Aorta (tissue), 5 donors: ENCODE data around the gene ADAMTS17. TPM values are rescaled to one million over a fixed set of nuclear protein-coding genes. Genes with fewer than 3 reads are reported as not detected.
A peak's percentile ranks its signal among the peaks of the same experiment; 100 is the strongest.

Experiments used
- ATAC-seq: fragments of 200-7000 bp; cut with Tn5 transposase; one replicate; pipeline ENCODE4 v1.9.1; 2022; ENCODE audit warnings: moderate library complexity; ENCODE audit not compliant: low FRiP score
- DNase-seq, 2 donors: peaks; one replicate each; pipeline ENCODE4 v3.0.0-alpha.2; 2020
- H3K27ac ChIP-seq, 2 donors: one replicate each; pipeline ENCODE4 v1.5.1; 2013; ENCODE audit warnings: low read length in 2 of 2, mild to moderate bottlenecking in 2 of 2, moderate library complexity in 2 of 2, control low read depth in 1 of 2, inconsistent platforms in 1 of 2, low read depth in 1 of 2
- H3K27me3 ChIP-seq, 2 donors: one replicate each; pipeline ENCODE4 v1.6.1; 2013; ENCODE audit warnings: control low read depth in 1 of 2, low read length in 1 of 2, mild to moderate bottlenecking in 1 of 2, moderate library complexity in 1 of 2; ENCODE audit not compliant: insufficient read depth in 2 of 2, control insufficient read depth in 1 of 2
- H3K36me3 ChIP-seq, 2 donors: one replicate each; pipeline ENCODE4 v1.6.1; 2013; ENCODE audit warnings: control low read depth in 1 of 2, low read length in 1 of 2, mild to moderate bottlenecking in 1 of 2; ENCODE audit not compliant: insufficient read depth in 2 of 2, control insufficient read depth in 1 of 2
- H3K4me1 ChIP-seq, 2 donors: one replicate each; pipeline ENCODE4 v1.6.1; 2013; ENCODE audit warnings: low read length in 2 of 2, control low read depth in 1 of 2, mild to moderate bottlenecking in 1 of 2, moderate library complexity in 1 of 2; ENCODE audit not compliant: insufficient read depth in 2 of 2, control insufficient read depth in 1 of 2
- H3K4me3 ChIP-seq, 2 donors: one replicate each; pipeline ENCODE4 v1.5.1; 2013; ENCODE audit warnings: low read length in 2 of 2, control low read depth in 1 of 2, mild to moderate bottlenecking in 1 of 2
- H3K9me3 ChIP-seq: one replicate; pipeline ENCODE4 v1.6.1; 2013; ENCODE audit warnings: mild to moderate bottlenecking, low read length; ENCODE audit not compliant: control insufficient read depth
- WGBS, 2 donors: extraction: QIAGEN DNeasy Blood & Tissue Kit; methylation state at CpG; one replicate each; pipeline ENCODE4 v1.1.7; 2013; 5-methylcytosine and 5-hydroxymethylcytosine counted together
- intact Hi-C, 2 donors: fragments of 100-400 bp; cut with DNase I; formaldehyde crosslinking; loops; one replicate each; pipeline versions ENCODE4 v1.14.2 to v1.15.0; 2022
- polyA plus RNA-seq, 2 donors: library from polyadenylated mRNA; stranded (reverse); fragments of 200-250 nt; gene quantifications; one replicate each; pipeline ENCODE4 v1.2.3, GENCODE V29; 2013
- total RNA-seq, 2 donors: library from RNA; stranded (reverse); fragmentation: NEBNext Ultra II Directional; extraction: Animal tissue kit (Norgen Biotek cat#: 25700); gene quantifications; one replicate each; pipeline ENCODE4 v1.2.1, GENCODE V29; 2021
- donor health status: healthy with polysubstance abuse.
- donor health status: Bipolar disorder and iron deficiency.
- donor health status: DM: no; HTN: no; CAD: no.
- donor health status: DM: no; HTN: no; CAD: no.
- donor health status: DM: yes; HTN: yes; CAD: no.

The ADAMTS17 gene
- total and polyA plus RNA-seq, 4 donors = 0.41 to 4.2 (median 1.8) TPM; not detected in 1

DNA sequence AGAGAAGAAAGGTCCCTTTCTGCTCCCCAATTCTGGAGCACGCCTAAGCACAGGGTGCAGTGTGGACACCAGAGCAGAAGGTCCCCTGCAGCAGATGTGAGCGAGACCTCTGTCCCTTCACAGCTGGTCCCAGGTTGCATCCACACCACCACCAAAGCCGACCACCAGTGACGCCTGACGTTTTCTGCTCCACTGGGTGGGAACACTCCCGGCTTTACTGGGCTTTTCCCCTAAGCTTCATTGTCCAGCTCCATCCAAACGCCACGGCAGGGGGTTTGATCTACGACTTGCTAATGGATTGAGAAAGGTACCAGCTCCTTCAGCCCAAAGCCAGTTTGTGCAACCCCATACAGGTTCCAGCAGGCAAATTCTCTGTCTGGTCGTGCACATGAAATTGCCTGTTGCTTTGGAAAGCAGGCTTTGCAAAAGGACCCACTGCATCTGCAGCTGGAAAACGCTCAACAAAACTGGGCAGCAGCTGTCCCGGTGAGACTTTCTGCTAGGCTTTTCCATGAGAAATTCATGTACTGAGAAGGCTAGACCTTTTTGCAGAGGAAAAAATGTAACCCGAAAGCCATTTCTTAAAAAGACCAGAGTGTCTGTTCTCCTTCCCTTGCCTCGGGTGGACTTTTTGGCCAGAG, 31.1 kb downstream of the ADAMTS17 start:
- no peak for DNase-seq
- H3K27ac ChIP-seq = no peak overlapping the region
- ATAC-seq = no peak
- no peaks in the 10 kb centered on the region for H3K27me3 ChIP-seq
- WGBS, 2 donors = 46 to 48% methylated on average over 14 of the region's 14 CpGs
- H3K4me3 ChIP-seq = no peak overlapping the region
- no peaks in the 10 kb centered on the region for H3K9me3 ChIP-seq
- intact Hi-C loops = loop anchor here in 1 of 2 donors (10.0 kb wide), 1 partner anchor 146 kb away; no protein-coding TSS in a partner anchor
- H3K36me3 ChIP-seq = no peaks in the 10 kb centered on the region
- peaks cover 0 to 4% of the 10 kb centered on the region in 2 donors for H3K4me1 ChIP-seq

DNA sequence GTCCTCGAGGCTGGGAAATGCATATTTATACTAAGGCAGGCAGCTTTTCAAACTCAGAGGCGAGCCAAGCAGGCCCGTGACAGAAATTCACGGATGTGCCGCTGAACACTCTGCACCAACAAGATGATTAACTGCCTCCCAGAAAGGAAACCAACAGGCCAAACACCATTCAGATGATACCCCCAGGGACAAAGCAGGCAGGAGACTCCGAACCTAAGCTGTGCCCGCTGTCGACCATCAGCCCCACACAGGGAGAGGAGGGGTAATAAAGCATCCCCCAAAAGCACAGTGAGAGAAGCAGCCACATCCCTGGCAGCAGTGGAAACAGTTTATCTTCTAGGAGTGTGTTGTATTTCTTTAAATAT, 31.8 kb downstream of the ADAMTS17 start:
- DNase-seq (no peak), ATAC-seq (no peak)
- no peak overlapping the region for H3K27ac ChIP-seq
- no peak overlapping the region for H3K4me3 ChIP-seq
- intact Hi-C loops = loop anchor here in 1 of 2 donors (10.0 kb wide), 1 partner anchor 145 kb away; no protein-coding TSS in a partner anchor
- peaks cover 0 to 4% of the 10 kb centered on the region in 2 donors for H3K4me1 ChIP-seq
- H3K27me3 ChIP-seq = no peaks in the 10 kb centered on the region
- no peaks in the 10 kb centered on the region for H3K9me3 ChIP-seq
- WGBS, 2 donors = 33 to 38% methylated on average over 8 of the region's 8 CpGs
- H3K36me3 ChIP-seq = no peaks in the 10 kb centered on the region

DNA sequence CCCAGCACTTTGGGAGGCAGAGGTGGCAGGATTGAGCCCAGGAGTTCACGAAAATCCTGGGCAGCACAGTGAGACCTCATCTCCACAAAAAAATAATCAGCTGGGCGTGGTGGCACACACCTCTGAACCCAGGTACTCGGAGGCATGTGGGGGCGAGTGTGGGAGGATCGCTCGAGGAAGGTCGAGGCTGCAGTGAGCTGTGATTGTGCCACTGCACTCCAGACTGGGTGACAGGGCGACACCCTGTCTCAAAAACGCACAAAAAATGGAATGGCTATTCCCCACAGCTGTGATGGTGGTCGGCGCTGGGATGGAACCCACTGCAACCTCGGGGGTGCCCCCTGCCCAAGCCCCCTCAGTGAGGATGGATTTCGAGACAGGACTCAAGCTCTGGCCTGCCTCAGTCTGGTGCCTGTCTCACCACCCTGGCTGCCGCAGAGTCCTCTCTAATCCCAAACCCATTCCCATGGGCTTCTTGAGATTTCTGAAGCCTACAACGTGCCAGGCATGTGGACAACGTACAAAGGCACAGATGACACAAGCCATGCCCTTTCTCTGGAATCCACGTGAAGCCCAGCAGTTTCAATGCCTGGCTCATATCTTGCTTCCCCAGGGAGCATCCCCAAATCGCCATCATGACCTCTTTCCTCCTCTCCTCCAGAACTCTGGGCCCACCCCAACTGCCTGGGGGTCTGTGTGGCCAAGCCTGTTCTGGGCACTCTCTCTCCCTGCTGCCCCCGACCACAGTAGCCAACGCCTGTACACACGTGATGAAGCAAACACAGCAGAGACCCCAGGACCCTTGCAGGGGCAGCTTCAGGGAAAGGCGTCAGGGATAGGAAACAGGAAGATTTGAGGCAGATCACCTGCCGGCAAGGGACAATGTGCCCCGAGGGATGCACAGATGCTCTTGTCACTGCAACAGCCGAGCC, 32.4 kb downstream of the ADAMTS17 start:
- H3K27ac ChIP-seq = no peak overlapping the region
- H3K4me1 ChIP-seq = peaks cover 0 to 4% of the 10 kb centered on the region in 2 donors
- no peaks in the 10 kb centered on the region for H3K9me3 ChIP-seq
- H3K27me3 ChIP-seq = no peaks in the 10 kb centered on the region
- H3K4me3 ChIP-seq = no peak overlapping the region
- no peak for ATAC-seq
- DNase-seq = no peak
- intact Hi-C loops = loop anchor here in 1 of 2 donors (10.0 kb wide), 1 partner anchor 145 kb away; no protein-coding TSS in a partner anchor
- no peaks in the 10 kb centered on the region for H3K36me3 ChIP-seq
- 79 to 81% methylated on average over 25 of the region's 25 CpGs for WGBS, 2 donors

DNA sequence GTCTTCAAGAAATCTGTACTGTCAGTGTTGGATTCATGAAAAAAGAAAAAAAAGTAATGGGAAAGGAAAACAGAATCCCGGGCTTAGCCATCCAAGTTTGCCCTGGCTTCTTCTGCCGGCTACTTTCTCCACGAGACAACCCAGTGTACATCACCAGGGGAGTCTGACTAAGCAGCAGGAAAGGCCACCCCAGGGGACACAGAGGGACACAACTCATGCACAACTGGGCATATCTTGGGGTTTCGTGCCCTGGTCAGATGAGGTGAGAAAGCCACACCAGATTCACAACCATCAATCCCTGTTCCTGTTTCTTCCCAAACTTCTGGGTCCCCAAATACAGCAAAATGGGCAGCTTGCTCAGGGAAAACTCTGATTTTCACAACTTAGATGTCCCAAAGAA, 33.2 kb downstream of the ADAMTS17 start:
- intact Hi-C loops = no loop called here
- Histone ChIP-seq H3K27me3 (no peaks in the 10 kb centered on the region), H3K27ac (no peak overlapping the region), H3K36me3 (no peaks in the 10 kb centered on the region), H3K4me3 (no peak overlapping the region), H3K4me1 (peaks cover 0 to 4% of the 10 kb centered on the region in 2 donors), H3K9me3 (no peaks in the 10 kb centered on the region)
- WGBS, 2 donors = 5 to 14% methylated on average over 4 of the region's 4 CpGs
- no peak for DNase-seq
- ATAC-seq = no peak

DNA sequence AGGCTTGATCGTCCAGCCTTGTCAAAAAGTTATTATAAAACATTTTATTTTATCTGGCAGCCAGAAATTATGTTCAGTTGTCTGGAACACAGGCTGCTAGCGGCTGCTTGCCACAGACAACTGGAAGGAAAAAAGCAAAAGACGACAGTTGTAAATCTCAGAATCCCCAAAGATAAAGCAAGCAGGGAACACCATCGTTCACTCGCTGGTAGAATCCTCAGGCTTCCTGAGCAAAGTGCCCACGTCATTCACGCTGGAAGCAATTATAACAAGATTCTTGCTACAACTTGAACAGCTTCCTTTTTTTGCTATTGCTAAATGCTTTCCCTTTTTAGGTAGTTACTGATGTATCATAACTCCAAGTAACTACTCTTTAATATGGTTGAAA, 33.6 kb downstream of the ADAMTS17 start:
- no peaks in the 10 kb centered on the region for H3K9me3 ChIP-seq
- no peaks in the 10 kb centered on the region for H3K36me3 ChIP-seq
- DNase-seq (no peak), ATAC-seq (peak; percentile 51)
- H3K27me3 ChIP-seq = no peaks in the 10 kb centered on the region
- peak overlapping the region in 1 of 2 donors; percentile 39 for H3K4me3 ChIP-seq
- peaks cover 0 to 4% of the 10 kb centered on the region in 2 donors for H3K4me1 ChIP-seq
- 2 to 3% methylated on average over 7 of the region's 7 CpGs for WGBS, 2 donors
- intact Hi-C loops = no loop called here
- no peak overlapping the region for H3K27ac ChIP-seq

DNA sequence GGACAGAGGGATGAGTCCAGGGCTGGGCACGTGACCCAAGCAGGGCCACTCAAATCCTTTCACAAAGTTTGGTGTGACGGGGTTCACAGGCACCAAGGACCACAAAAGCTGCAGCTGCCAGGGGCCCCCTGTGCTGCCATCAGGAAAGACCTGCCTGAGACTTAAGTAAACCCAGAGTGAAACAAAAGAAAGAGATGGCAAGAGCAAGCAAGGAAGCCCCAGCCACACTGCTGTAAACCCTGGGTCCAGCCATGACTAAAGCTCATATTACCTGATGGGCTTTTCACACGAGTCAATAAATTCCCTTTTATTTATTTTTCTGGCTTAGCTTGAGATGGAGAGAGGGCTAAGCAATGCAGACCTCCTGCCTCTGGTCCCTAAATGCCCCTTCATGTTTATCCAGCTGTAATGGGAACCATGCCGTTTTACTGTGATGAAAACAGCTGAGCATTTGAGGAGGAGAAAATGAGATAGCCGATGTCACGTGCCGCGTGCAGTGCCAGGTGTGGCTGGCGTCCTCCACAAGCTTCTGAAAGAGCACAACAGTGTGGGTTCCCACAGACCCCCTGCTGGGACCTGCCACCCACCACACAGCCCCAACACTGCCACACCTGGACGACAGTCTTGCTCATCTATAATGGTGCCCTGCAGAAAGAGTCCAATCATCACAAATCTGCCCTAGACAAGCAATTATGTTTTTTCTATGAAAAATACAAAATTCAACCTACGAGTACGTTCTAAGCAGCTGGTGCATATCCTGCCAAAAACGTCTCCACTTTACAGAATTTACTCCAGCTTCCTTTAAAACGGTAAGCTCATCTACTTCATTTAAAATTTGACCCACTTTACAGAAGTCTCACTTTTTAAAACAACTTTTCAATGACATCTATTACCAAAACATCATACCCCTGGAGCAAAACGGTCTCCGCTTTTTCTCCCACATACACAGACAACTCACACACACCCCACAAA, 34.2 kb downstream of the ADAMTS17 start:
- 30 to 38% methylated on average over 16 of the region's 16 CpGs for WGBS, 2 donors
- ATAC-seq = no peak
- H3K36me3 ChIP-seq = no peaks in the 10 kb centered on the region
- H3K4me1 ChIP-seq = peaks cover 0 to 4% of the 10 kb centered on the region in 2 donors
- no peak overlapping the region for H3K27ac ChIP-seq
- H3K4me3 ChIP-seq = peak overlapping the region in 1 of 2 donors; percentile 39
- H3K9me3 ChIP-seq = no peaks in the 10 kb centered on the region
- no peaks in the 10 kb centered on the region for H3K27me3 ChIP-seq
- intact Hi-C loops = no loop called here
- DNase-seq = no peak

DNA sequence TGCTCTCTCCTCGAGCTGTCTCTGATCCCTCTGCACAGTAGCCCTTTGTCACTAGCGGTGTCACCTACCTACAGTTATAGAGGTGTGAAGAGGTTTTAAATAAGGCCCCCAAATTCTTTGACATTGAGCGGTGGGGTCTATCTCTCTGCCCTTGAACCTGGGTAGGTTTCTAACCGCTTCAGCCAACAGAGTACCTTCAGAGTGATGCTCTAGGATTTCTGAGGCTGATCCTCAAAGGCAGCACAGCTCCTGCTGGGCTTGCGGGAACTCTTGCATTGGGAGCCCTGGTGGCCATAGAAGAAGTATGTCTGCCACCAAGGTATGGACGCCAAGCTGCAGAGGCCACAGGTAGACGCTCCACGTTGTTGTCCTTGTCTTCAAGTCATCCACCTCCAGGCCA, 35.7 kb downstream of the ADAMTS17 start:
- no peaks in the 10 kb centered on the region for H3K36me3 ChIP-seq
- 96 to 97% methylated on average over 8 of the region's 8 CpGs for WGBS, 2 donors
- intact Hi-C loops = no loop called here
- peaks cover 0 to 4% of the 10 kb centered on the region in 2 donors for H3K4me1 ChIP-seq
- no peak overlapping the region for H3K27ac ChIP-seq
- no peaks in the 10 kb centered on the region for H3K9me3 ChIP-seq
- DNase-seq (no peak), ATAC-seq (no peak)
- no peaks in the 10 kb centered on the region for H3K27me3 ChIP-seq
- no peak overlapping the region for H3K4me3 ChIP-seq

DNA sequence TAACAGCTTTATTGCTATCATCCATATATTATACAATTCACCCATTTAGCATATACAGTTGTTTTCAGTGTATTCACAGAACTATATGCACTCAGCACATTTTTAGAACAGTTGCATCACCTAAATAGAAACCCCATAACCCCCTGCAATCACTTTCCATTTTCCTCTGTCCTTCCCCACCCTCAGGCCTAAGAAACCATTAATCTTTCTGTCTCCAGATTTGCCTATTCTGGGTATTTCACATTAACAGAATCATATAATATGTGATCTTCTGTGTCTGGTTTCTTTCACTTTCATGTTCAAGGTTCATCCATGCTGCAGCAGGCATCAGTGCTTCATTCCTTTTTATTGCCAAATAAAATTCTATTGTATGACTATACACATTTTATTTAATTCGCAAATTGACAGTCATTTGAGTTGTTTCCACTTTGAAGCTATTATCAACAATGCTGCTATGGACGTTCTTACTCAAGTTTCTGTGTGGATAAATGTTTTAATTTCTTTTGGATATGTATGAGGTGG, 39.8 kb downstream of the ADAMTS17 start:
- Histone ChIP-seq H3K4me1 (no peaks in the 10 kb centered on the region), H3K9me3 (no peaks in the 10 kb centered on the region), H3K27ac (no peak overlapping the region), H3K27me3 (no peaks in the 10 kb centered on the region), H3K4me3 (no peak overlapping the region), H3K36me3 (no peaks in the 10 kb centered on the region)
- 67 to 74% methylated on average over 2 of the region's 2 CpGs for WGBS, 2 donors
- ATAC-seq = no peak
- intact Hi-C loops = no loop called here
- DNase-seq = no peak
